ENCODE results near the gene LRRC51.

The LRRC51 gene

DNA sequence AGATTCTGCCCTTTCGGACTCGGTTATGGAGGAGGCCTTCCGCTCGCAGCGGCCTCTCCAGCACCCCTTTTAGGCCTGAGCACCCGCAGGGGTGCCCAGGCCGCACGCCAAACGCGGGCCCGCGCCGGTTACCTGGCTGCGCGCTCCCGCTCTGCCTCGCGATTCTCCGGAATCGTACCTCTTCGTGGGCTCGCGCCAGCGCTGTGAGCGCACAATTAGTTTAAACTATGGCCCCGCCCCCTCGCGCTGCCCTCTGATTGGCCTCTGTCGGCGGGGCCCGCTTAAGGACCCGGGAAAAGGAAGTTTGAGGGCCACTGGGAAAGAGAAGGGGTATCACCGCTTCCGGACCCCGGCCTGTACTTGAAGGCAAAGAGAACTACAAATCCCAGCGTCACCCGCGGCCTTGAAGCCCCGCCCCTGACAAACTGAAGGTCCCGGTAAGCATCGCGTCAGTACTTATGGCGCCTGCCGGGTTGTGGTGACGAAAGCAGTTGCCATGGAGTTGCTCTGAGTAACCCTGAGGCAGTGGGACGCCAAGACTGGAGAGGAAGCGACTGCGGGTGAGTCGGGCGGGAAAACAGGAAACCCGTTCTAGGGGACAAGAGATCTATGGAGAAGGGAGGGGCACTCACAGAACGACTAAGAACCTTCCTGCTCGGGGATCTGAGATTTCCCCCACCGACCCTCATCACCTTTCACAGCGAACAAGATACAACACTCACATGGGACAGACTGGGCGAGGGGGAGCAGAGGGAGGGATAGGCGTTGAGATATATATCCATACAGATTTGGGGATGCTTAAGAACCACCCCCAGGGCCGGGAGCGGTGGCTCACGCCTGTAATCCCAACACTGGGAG is at the start of gene LRRC51, which contains the start of gene NUMA1:
Gene LRRC51, plus strand, starts transcription at position 525 of the 858 bp plus-strand sequence. CDS start 8,234 bp downstream, outside the sequence.
Gene NUMA1, minus strand, starts transcription at position 217 of the 858 bp plus-strand sequence. CDS start 44,599 bp downstream, outside the sequence.
- peak; percentile 100 for DNase-seq

DNA sequence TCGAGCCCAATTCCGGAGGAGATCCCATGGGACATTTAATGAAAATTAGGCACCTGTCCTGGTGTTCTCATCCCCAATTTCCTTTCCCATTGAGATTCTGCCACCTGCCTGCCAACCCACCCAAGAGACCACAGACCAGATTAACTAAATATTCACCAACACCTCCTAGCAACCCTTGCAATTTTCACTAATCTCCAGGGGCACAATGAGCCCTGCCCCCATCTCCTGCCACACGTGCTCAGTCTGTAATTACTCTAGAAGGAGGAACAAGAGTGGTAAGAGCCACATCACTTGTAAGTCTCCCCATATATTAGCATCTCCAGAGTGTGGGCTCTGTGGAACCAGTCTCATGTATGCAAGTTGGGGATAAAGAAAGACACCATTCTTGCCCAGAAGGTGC is 44.0 kb upstream of the LRRC51 start:
- DNase-seq = no peak

DNA sequence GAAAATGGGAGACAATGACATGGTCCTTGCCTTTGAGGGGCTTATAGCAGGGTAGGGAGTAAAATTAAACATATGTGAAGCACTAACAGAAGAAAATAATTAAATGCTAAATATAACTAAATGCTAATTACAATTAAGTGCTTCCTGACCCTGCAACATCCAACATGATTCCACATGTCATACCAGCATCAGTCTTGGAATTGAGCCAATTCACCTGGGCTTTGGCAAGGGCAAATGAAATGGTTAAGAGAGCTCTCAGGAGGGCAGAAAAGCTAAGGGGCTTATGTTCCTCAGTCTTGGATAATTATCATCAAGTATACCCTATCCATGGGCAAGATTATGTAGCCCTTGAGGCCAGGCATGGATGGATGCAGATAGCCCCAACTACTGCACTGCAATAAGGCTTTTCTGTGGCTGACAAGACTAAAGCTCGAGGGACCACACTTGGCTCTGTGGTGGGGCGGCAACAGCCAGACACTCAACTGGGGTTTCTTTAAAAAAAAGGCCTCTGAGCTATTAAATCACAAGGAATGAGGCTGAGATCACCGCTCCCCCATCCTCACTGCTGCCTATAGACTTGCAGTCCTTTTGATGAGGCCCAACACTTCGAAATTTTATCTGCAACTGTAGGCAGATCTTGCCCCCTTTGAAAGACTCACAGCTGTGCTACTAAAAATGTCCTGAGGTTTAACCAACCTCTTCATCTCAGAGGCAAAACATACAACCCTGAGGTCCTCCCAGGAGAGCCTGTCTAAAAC is 42.9 kb upstream of the LRRC51 start:
- DNase-seq = no peak

DNA sequence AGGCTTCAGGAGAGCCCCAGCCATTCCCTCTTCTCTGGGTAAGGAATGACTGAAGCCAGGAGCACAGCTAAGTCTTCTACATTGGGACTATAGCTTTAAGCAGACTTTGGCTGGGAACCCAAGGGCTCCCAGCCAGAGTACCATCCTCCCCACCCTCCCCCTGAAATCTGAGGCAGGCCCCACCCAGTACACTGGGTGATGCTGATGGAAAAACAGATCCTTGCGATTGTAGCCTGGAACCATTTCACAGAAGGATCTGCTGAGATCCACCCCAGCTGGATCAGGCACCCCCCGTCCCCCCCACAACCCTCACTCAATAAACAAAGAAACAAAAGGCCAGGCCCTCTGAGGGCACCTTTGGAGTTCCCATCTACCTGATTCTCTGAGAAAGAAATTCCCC is 42.2 kb upstream of the LRRC51 start:
- DNase-seq = no peak

DNA sequence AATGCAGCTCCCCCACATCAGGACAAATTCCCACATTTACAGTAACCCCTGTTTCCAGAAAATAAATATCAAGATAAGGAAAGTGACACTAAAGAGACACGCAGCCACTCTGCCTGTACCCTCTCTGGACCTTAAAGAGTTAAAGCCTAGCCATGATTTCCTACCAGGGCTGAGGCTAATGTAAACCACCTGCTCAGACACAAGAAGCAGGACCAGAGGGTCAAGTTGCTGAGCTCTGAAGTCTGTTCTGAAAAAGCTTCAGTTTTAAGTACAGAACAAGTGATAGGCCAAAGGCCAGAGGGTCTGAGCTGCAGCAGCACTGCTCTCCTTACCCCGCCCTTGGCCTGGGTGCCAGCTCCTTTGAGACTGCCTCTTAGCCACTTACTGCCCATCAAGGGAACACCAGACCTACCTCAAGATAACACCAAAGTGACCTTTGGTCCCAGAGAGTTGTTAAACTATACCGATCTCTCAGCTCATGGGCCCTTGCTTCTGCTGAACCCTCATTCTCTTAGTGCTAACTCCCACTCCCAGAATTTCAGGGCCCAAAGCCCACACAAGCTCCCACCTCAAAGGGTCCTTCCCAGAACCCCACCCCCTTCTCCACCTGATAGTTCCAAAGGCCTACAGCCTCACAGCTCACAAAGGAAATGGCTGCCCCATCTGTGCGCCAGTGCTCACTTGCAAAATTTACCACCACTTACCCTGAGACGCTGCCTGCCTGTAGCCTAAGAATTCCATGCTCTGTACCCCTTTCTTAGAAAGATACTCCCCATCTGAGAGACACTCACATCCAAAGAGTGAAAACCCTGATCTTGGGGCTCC is 41.4 kb upstream of the LRRC51 start:
- DNase-seq = no peak

- no peak for DNase-seq
Measured at GRCh38 chr11:72039856-72040401, 40.7 kb upstream of the LRRC51 start.

DNA sequence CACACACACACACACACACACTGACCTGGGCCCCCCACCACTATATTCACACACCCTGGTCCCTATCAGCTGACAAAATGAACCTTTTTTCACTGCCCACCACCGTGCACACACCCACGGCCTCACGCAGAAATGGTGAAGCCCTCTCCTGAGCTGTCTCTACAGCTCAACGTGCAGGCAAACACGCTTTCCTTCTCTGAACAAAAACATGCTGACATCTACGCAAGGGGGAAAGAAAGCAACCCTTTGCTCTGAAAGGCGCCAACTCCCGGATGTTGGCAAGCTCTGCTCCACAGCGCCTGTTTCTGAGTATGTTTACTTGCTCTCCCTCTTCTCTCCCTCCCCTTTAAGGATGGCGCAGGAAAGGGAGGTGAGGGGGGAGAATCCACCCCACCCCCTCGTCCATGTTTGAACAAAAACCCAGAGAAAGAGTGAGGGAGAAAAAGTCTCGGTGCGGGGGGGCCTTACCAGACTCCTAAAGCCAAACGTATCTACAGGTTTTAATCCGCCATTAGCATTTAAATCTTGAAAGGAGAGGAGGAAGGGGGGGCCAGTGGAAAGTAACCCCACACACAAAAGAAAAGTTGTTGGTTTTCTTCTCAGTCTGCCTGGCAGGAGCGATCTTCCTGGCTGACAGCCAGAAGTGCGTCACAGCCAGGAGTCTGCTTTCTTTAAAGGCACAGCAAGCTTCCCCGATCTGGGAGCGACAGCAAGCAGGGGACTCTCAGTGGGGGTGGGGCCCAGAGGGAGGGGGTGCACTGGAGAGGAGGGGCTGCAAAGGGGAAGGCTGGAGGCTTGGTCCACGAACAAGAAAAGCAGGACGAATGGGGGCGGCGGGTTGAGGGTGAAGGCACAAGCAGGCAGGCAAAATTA is 39.9 kb upstream of the LRRC51 start:
- DNase-seq = peak; percentile 97

- peak; percentile 94 for DNase-seq
Measured at GRCh38 chr11:72041364-72042063, 39.1 kb upstream of the LRRC51 start.

DNA sequence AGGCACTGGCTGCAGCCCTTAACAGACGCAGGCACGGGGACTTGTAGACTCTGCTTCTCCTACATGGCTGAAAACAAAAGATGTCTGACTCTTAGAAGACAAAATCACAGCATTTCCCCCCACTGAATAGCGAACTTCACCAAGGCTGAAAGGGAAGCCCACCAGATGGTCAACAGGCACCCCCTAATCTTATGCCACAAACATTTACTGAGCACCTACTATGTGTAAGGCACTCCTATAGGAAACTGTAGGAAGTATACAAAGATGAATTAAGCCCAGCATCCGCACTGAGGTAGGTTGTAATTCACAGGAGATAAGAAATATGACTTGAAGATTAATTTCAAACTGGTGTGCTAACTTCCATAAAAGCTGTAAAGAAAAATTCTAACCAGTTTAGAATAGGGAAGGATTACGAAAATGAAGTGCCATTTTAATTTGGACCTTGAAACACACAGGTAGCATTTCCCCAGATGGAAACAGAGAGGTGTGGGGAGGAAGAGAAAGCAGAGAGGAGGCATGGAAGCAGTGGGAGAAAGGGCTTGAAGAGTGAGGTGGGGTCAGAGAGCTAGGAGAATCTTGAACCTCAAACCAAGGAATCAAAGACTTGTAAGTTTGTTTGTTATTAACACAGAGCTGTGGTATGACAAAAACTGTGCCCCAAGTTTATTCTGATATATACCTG is 38.4 kb upstream of the LRRC51 start:
- peak; percentile 46 for DNase-seq

DNA sequence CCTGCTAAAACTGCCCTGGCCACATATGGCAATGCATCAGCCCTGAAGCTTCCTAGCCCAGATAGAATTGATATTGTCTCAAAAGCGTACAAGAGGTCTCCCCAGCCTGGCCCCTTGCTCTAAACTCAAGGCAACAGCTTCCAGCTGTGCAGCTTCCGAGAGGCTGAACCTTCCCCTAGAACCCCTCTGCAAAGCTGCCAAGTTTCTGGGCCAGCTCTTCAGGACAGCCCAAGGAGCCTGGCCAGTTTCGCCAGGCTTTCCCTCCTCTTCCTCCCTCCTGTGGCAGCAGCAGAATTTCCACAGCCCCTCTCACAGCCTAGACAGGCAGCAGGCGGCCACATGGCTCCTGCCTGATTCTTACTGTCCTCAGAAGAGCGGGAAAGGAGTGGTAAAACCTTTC is 34.8 kb upstream of the LRRC51 start:
- no peak for DNase-seq

GRCh38 chr11:72048766-72049460 is 31.7 kb upstream of the LRRC51 start:
- DNase-seq = no peak

- no peak for DNase-seq
Measured at GRCh38 chr11:72058416-72059034, 22.1 kb upstream of the LRRC51 start.

- no peak for DNase-seq
Measured at GRCh38 chr11:72061739-72062396, 18.8 kb upstream of the LRRC51 start.

- no peak for DNase-seq
Measured at GRCh38 chr11:72066855-72067254, 13.8 kb upstream of the LRRC51 start.

- DNase-seq = no peak
Measured at GRCh38 chr11:72067266-72067665, 13.4 kb upstream of the LRRC51 start.

- no peak for DNase-seq
Measured at GRCh38 chr11:72067676-72068075, 13.0 kb upstream of the LRRC51 start.

DNA sequence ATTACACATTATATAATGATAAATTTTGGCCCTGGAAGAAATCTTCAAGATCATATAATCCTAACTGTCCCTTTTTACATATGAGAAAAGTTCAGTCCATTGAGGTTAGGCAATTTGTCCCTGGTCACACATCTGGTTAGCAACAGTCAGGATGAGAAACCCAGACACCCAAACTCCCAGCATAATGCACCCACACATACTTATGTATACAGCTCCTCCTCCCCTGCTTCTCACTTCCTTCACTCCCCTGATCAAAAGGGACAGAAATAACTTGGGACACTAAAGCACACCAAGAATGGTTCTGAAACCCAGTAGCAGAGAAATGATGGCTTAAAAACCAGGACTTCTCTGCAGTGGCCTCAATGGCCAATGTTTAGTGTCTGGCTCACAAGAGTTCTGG is 11.4 kb upstream of the LRRC51 start:
- no peak for DNase-seq

- peak; percentile 87 for DNase-seq
Measured at GRCh38 chr11:72069787-72070251, 10.8 kb upstream of the LRRC51 start.

DNA sequence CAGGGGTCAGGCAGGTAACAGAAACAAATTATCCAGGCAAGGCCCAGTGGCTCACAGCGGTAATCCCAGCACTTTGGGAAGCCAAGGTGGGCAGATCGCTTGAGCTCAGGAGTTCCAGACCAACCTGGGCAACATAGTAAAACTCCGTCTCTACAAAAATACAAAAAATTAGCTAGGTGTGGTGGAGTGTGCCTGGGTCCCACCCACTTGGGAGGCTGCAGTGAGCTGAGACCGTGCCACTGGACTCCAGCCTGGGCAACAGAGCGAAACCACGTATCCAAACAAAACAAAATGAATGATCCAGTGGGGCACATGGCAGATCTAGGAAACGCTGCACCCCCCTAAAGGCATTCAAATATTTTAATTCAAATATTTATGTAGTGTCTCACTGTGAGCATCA is 10.2 kb upstream of the LRRC51 start:
- no peak for DNase-seq
